H1 (cell line): ENCODE results near the gene BIRC7. TPM values are rescaled to one million over a fixed set of nuclear protein-coding genes. Genes with fewer than 3 reads are reported as not detected.

Experiments used
- E2F6 ChIP-seq: IDR thresholded peaks from 2 replicates; pipeline ENCODE4 v1.6.1; 2012; ENCODE audit warnings: inconsistent platforms
- FOSL1 ChIP-seq: IDR thresholded peaks from 2 replicates; pipeline ENCODE4 v1.6.1; 2011; ENCODE audit warnings: mild to moderate bottlenecking, low read depth, low read length, moderate library complexity; ENCODE audit not compliant: insufficient read depth
- RFX5 ChIP-seq: IDR thresholded peaks from 2 replicates; pipeline ENCODE4 v1.6.1; 2011; ENCODE audit warnings: low read depth, low read length, improper control_type of control experiment, borderline replicate concordance
- SIX5 ChIP-seq: IDR thresholded peaks from 2 replicates; pipeline ENCODE4 v1.6.1; 2011; ENCODE audit warnings: mild to moderate bottlenecking, low read depth, low read length
- TCF12 ChIP-seq: IDR thresholded peaks from 2 replicates; pipeline ENCODE4 v1.6.1; 2011; ENCODE audit warnings: low read depth, mild to moderate bottlenecking, low read length
- polyA plus RNA-seq, 7 experiments: library from polyadenylated mRNA; depleted of rRNA in 3 of 7; stranded (reverse) in 5 of 7; unstranded in 2 of 7; fragments of >200 nt in 5 of 7; fragments of 200-250 nt in 2 of 7; gene quantifications; 1 replicate in 5 of 7; 2 replicates in 1 of 7; 4 replicates in 1 of 7; pipeline versions ENCODE4 v1.2.1 to v1.2.3, GENCODE V29; 2011 to 2013; ENCODE audit warnings: missing spikeins in 2 of 7, mixed read lengths in 2 of 7
- total RNA-seq: library from RNA; stranded (reverse); fragmentation: NEBNext Ultra II Directional; extraction: Animal tissue kit (Norgen Biotek cat#: 25700); gene quantifications from 2 replicates; pipeline ENCODE4 v1.2.1, GENCODE V29; 2021

BIRC7 gene
- total and polyA plus RNA-seq, 2 of the 8 experiments (the other 6 are each of a cell fraction or from before 2014, with no cell fraction given), result 0.11 to 0.41 TPM

- TF ChIP-seq E2F6 (no peak), TCF12 (no peak), SIX5 (no peak), RFX5 (no peak), FOSL1 (no peak)
Observed at GRCh38 chr20:63217706-63218105, 18.0 kb upstream of the BIRC7 start (continued).
